T-helper 1 cell treated with Interleukin-12 subunit alpha and Interleukin-12 subunit beta and Interleukin-4 antibody, amounts not matched to agents 30 ng/mL and 1 ng/mL, for 36 hours (primary cell): ENCODE results near the gene TSEN15. TPM values are rescaled to one million over a fixed set of nuclear protein-coding genes. Genes with fewer than 3 reads are reported as not detected.
"Not testable (repeated sequence)": the region's sequence is repeated elsewhere in the genome, so short reads cannot be mapped to it uniquely, and the experiment has no call there.

Source experiments
- intact Hi-C: fragments of 100-400 bp; cut with micrococcal nuclease; formaldehyde crosslinking; loops from one replicate; pipeline ENCODE4 v1.15.1; 2024
- total RNA-seq: library from RNA; stranded (reverse); gene quantifications from 2 replicates; pipeline ENCODE4 v1.2.3, GENCODE V29; 2022

Gene TSEN15
- total RNA-seq, 1 donor from 2014 or later, result 56.6 TPM

- intact Hi-C loops, result no loop called here
Measured at GRCh38 chr1:184031092-184031408, 20.5 kb upstream of the TSEN15 start.

GRCh38 chr1:184031409-184032107 lies 20.0 kb upstream of the TSEN15 start:
- intact Hi-C loops, result no loop called here

- intact Hi-C loops, result no loop called here
Measured at GRCh38 chr1:184032306-184032929, 19.1 kb upstream of the TSEN15 start.

GRCh38 chr1:184032930-184033418 lies 18.6 kb upstream of the TSEN15 start:
- intact Hi-C loops, result no loop called here

GRCh38 chr1:184033711-184034167 lies 17.8 kb upstream of the TSEN15 start:
- intact Hi-C loops, result no loop called here

GRCh38 chr1:184034761-184035379 lies 16.7 kb upstream of the TSEN15 start:
- intact Hi-C loops, result no loop called here

GRCh38 chr1:184035719-184036516 lies 15.6 kb upstream of the TSEN15 start:
- intact Hi-C loops, result loop anchor here (1.0 kb wide), 2 partner anchors 15 to 80 kb away; partner anchors contain the start of gene TSEN15

- intact Hi-C loops, result loop anchor here (1.0 kb wide), 2 partner anchors 15 to 80 kb away; partner anchors contain the start of gene TSEN15
Measured at GRCh38 chr1:184036517-184036949, 15.0 kb upstream of the TSEN15 start.

- intact Hi-C loops, result no loop called here
Measured at GRCh38 chr1:184037849-184038591, 13.5 kb upstream of the TSEN15 start.

GRCh38 chr1:184039126-184039525 lies 12.4 kb upstream of the TSEN15 start:
- intact Hi-C loops, result no loop called here

- intact Hi-C loops, result no loop called here
Measured at GRCh38 chr1:184041731-184042130, 9.8 kb upstream of the TSEN15 start.

- intact Hi-C loops, result not testable (repeated sequence)
Measured at GRCh38 chr1:184043315-184043714, 8.2 kb upstream of the TSEN15 start.

- intact Hi-C loops, result no loop called here
Measured at GRCh38 chr1:184044603-184045376, 6.7 kb upstream of the TSEN15 start.

- intact Hi-C loops, result not testable (repeated sequence)
Measured at GRCh38 chr1:184047541-184047940, 4.0 kb upstream of the TSEN15 start.

- intact Hi-C loops, result no loop called here
Measured at GRCh38 chr1:184048561-184049240, 2.8 kb upstream of the TSEN15 start.

GRCh38 chr1:184049291-184049690 lies 2.2 kb upstream of the TSEN15 start:
- intact Hi-C loops, result no loop called here

- intact Hi-C loops, result loop anchor here (2.0 to 10.0 kb wide), 7 partner anchors 207 to 1107 kb away; partner anchors contain the start of genes APOBEC4, EDEM3, NIBAN1 and RNF2
Measured at GRCh38 chr1:184049836-184050468, 1.6 kb upstream of the TSEN15 start.

GRCh38 chr1:184050636-184051035 lies 894 bp upstream of the TSEN15 start:
- intact Hi-C loops, result loop anchor here (1.0 to 10.0 kb wide), 11 partner anchors 14 to 1107 kb away; partner anchors contain the start of genes APOBEC4, EDEM3, NIBAN1 and RNF2

- intact Hi-C loops, result loop anchor here (1.0 to 10.0 kb wide), 11 partner anchors 15 to 1106 kb away; partner anchors contain the start of genes APOBEC4, EDEM3, NIBAN1 and RNF2
Measured at GRCh38 chr1:184051138-184051484, 419 bp upstream of the TSEN15 start.
